T-helper 1 cell (primary cell): Measurements from ENCODE around the gene TBCD.

Source experiments
- DNase-seq, 5 donors: peaks; one replicate each; pipeline ENCODE4 v3.0.0-alpha.2; 2012 to 2020

TBCD gene

GRCh38 chr17:82872591-82873520 is 121.0 kb downstream of the TBCD start:
- no peak for DNase-seq

- DNase-seq = no peak
These were observed 121.7 kb downstream of the TBCD start for GRCh38 chr17:82873521-82873920.

GRCh38 chr17:82874011-82874835 is 122.4 kb downstream of the TBCD start:
- DNase-seq = no peak

- DNase-seq = no peak
These were observed 123.6 kb downstream of the TBCD start for GRCh38 chr17:82875407-82875856.

GRCh38 chr17:82876149-82876548 is 124.3 kb downstream of the TBCD start:
- DNase-seq = no peak

- no peak for DNase-seq
These were observed 124.9 kb downstream of the TBCD start for GRCh38 chr17:82876602-82877379.

GRCh38 chr17:82878527-82878926 is 126.7 kb downstream of the TBCD start:
- no peak for DNase-seq

GRCh38 chr17:82879241-82879640 is 127.4 kb downstream of the TBCD start:
- DNase-seq = no peak

GRCh38 chr17:82880620-82881323 is 128.9 kb downstream of the TBCD start:
- DNase-seq = no peak

GRCh38 chr17:82881324-82881823 is 129.5 kb downstream of the TBCD start:
- no peak for DNase-seq

- no peak for DNase-seq
These were observed 130.2 kb downstream of the TBCD start for GRCh38 chr17:82881900-82882714.

- DNase-seq = peak; percentile 74 to 88 (median 82)
These were observed 131.0 kb downstream of the TBCD start for GRCh38 chr17:82882715-82883418.

GRCh38 chr17:82883419-82884031 is 131.7 kb downstream of the TBCD start:
- no peak for DNase-seq

- no peak for DNase-seq
These were observed 132.6 kb downstream of the TBCD start for GRCh38 chr17:82884341-82884969.

GRCh38 chr17:82884970-82885353 is 133.1 kb downstream of the TBCD start:
- DNase-seq = peak in 1 of 5 donors; percentile 55

- DNase-seq = no peak
These were observed 135.6 kb downstream of the TBCD start for GRCh38 chr17:82887255-82888164.

GRCh38 chr17:82888583-82889495 is 137.0 kb downstream of the TBCD start:
- no peak for DNase-seq
